HL-60 (cell line): Measurements from ENCODE around the gene LDAH.

Experiments
- GABPA ChIP-seq: IDR thresholded peaks from 2 replicates; pipeline ENCODE4 v1.6.1; 2012; ENCODE audit warnings: low read depth
- POLR2AphosphoS5 ChIP-seq: IDR thresholded peaks from 2 replicates; pipeline ENCODE4 v1.6.1; 2012; ENCODE audit warnings: low read depth
- SPI1 ChIP-seq: IDR thresholded peaks from 2 replicates; pipeline ENCODE4 v1.6.1; 2012; ENCODE audit warnings: low read depth, mild to moderate bottlenecking, borderline replicate concordance
- TF ChIP-seq, protein P1 (sequence below): IDR thresholded peaks from one replicate; pipeline ENCODE4 v1.5.1; 2011; ENCODE audit warnings: low read length, control low read depth, inconsistent platforms; ENCODE audit not compliant: insufficient read depth
- TF ChIP-seq, protein P2 (sequence below): IDR thresholded peaks from 2 replicates; pipeline ENCODE4 v1.6.1; 2012; ENCODE audit warnings: low read depth; ENCODE audit not compliant: insufficient replicate concordance

- TF ChIP-seq, protein P1, sequence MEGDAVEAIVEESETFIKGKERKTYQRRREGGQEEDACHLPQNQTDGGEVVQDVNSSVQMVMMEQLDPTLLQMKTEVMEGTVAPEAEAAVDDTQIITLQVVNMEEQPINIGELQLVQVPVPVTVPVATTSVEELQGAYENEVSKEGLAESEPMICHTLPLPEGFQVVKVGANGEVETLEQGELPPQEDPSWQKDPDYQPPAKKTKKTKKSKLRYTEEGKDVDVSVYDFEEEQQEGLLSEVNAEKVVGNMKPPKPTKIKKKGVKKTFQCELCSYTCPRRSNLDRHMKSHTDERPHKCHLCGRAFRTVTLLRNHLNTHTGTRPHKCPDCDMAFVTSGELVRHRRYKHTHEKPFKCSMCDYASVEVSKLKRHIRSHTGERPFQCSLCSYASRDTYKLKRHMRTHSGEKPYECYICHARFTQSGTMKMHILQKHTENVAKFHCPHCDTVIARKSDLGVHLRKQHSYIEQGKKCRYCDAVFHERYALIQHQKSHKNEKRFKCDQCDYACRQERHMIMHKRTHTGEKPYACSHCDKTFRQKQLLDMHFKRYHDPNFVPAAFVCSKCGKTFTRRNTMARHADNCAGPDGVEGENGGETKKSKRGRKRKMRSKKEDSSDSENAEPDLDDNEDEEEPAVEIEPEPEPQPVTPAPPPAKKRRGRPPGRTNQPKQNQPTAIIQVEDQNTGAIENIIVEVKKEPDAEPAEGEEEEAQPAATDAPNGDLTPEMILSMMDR, result no peak
- no peak for TF ChIP-seq POLR2AphosphoS5
- TF ChIP-seq, protein P2, sequence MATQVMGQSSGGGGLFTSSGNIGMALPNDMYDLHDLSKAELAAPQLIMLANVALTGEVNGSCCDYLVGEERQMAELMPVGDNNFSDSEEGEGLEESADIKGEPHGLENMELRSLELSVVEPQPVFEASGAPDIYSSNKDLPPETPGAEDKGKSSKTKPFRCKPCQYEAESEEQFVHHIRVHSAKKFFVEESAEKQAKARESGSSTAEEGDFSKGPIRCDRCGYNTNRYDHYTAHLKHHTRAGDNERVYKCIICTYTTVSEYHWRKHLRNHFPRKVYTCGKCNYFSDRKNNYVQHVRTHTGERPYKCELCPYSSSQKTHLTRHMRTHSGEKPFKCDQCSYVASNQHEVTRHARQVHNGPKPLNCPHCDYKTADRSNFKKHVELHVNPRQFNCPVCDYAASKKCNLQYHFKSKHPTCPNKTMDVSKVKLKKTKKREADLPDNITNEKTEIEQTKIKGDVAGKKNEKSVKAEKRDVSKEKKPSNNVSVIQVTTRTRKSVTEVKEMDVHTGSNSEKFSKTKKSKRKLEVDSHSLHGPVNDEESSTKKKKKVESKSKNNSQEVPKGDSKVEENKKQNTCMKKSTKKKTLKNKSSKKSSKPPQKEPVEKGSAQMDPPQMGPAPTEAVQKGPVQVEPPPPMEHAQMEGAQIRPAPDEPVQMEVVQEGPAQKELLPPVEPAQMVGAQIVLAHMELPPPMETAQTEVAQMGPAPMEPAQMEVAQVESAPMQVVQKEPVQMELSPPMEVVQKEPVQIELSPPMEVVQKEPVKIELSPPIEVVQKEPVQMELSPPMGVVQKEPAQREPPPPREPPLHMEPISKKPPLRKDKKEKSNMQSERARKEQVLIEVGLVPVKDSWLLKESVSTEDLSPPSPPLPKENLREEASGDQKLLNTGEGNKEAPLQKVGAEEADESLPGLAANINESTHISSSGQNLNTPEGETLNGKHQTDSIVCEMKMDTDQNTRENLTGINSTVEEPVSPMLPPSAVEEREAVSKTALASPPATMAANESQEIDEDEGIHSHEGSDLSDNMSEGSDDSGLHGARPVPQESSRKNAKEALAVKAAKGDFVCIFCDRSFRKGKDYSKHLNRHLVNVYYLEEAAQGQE, result no peak
- TF ChIP-seq GABPA, result no peak
- no peak for TF ChIP-seq SPI1
Measured at GRCh38 chr2:20678086-20678395, 144.9 kb downstream of the LDAH start.
